ENCODE results near the gene FNDC3B. TPM values are rescaled to one million over a fixed set of nuclear protein-coding genes. Genes with fewer than 3 reads are reported as not detected.

Gene FNDC3B
- total and polyA plus RNA-seq, 2 of the 8 experiments (the other 6 are each of a cell fraction or from before 2014, with no cell fraction given): 14.1 to 44.4 TPM

DNA sequence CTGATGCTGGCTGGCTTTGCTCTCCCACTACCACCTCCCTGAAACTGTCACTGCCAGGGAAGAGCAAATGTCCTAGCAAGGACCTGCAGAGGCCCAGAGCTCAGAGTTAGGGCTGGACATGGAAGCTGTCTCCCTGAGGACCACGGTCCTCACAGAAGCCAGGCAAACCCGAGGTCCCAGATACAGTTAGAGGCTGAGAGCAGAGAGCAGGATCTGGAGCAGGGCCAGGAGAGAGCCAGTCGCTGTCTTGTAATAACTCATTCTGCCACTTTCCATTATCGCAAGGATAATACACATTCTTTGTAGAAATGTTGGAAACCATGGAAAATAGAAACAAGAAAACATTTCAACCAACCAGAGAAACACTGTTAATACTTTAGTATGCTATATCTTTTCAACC, 398.8 kb downstream of the FNDC3B start:
- ChIA-PET POLR2A (ENCODE audit: partially characterized antibody) (no interaction called here), CTCF (ENCODE audit: partially characterized antibody) (no interaction called here)
- H3K56ac ChIP-seq (replicated peaks; ENCODE audit: insufficient read length, low read depth, low read length): no peak overlapping the region
- no peak overlapping the region for H4K5ac ChIP-seq (ENCODE audit: insufficient read length, low read depth, low read length)
- 65% methylated on average over 4 of the region's 4 CpGs; no CpG with 5 or more reads in 1 of the 2 experiments for WGBS, 2 experiments (ENCODE audit: extremely low coverage in 1 of 2, insufficient coverage in 1 of 2, insufficient read length in 1 of 2, insufficient replicate concordance in 2 of 2, low coverage in 1 of 2, low lambda C conversion rate in 2 of 2, missing lambda C conversion rate in 1 of 2)
- no peak overlapping the region for H3K14ac ChIP-seq (ENCODE audit: insufficient read length)
- no peak overlapping the region for H2BK20ac ChIP-seq (ENCODE audit: low read length)
- H3K4ac ChIP-seq (replicated peaks; ENCODE audit: insufficient read length, low read depth, low read length): no peak overlapping the region
- no peaks in the 10 kb centered on the region for H3K79me1 ChIP-seq (ENCODE audit: low read depth, low read length)
- no peaks in the 10 kb centered on the region for H3K36me3 ChIP-seq (ENCODE audit: control insufficient read depth in 2 of 4, insufficient read depth in 4 of 4, low read length in 3 of 4)
- H2BK12ac ChIP-seq (ENCODE audit: low read depth, low read length): no peak overlapping the region
- H3K79me2 ChIP-seq (ENCODE audit: control insufficient read depth in 1 of 2, insufficient read depth in 2 of 2, low read length in 2 of 2): no peaks in the 10 kb centered on the region
- no peak overlapping the region for H2AK5ac ChIP-seq (ENCODE audit: low read depth, low read length)
- no peak for DNase-seq (ENCODE audit: low read depth in 1 of 2, low spot score in 2 of 2)
- TF ChIP-seq EZH2 (IDR thresholded peaks at IDR 0.05; ENCODE audit: low read depth, low read length, severe bottlenecking): no peak
- TF ChIP-seq SAP30 (IDR thresholded peaks at IDR 0.05; ENCODE audit: insufficient read depth, insufficient replicate concordance, low read length): no peak
- no peak for TF ChIP-seq TCF12 (IDR thresholded peaks at IDR 0.05; ENCODE audit: low read depth, low read length)
- no peak for TF ChIP-seq SUZ12 (IDR thresholded peaks at IDR 0.05; ENCODE audit: low read length)
- TF ChIP-seq NRF1 (IDR thresholded peaks at IDR 0.05; ENCODE audit: low read depth, low read length): no peak
- H3K23me2 ChIP-seq (ENCODE audit: low read depth, low read length): no peaks in the 10 kb centered on the region
- no peak overlapping the region for H4K8ac ChIP-seq (ENCODE audit: extremely low read depth, insufficient read depth, low read length)
- H4K91ac ChIP-seq (replicated peaks; ENCODE audit: insufficient read length, low read length): no peak overlapping the region
- no peaks in the 10 kb centered on the region for H3K4me1 ChIP-seq (replicated peaks in 1 of 4; ENCODE audit: control insufficient read depth in 3 of 4, insufficient read depth in 4 of 4, low read length in 3 of 4)
- no peak overlapping the region for H2BK120ac ChIP-seq (replicated peaks; ENCODE audit: low read depth, low read length)
- no peak overlapping the region for H3K4me3 ChIP-seq (ENCODE audit: extremely low read depth in 1 of 4, insufficient read depth in 2 of 4, low read depth in 3 of 4, low read length in 4 of 4)
- H3K27ac ChIP-seq (ENCODE audit: low read depth, low read length): no peak overlapping the region
- H3K4me2 ChIP-seq (ENCODE audit: insufficient read depth in 1 of 2, low read depth in 2 of 2, low read length in 2 of 2): no peak overlapping the region
- no peak overlapping the region for H3K23ac ChIP-seq (ENCODE audit: insufficient read length)
- no peak overlapping the region for H2BK15ac ChIP-seq (ENCODE audit: low read length)
- no peak overlapping the region for H3K18ac ChIP-seq (ENCODE audit: extremely low read depth, low read length)
- H3K27me3 ChIP-seq (replicated peaks in 1 of 4; ENCODE audit: control insufficient read depth in 3 of 4, extremely low read depth in 1 of 4, insufficient read depth in 3 of 4, low read length in 3 of 4): no peaks in the 10 kb centered on the region
- no peaks in the 10 kb centered on the region for H3K9me3 ChIP-seq (ENCODE audit: insufficient read depth in 2 of 2, low read depth in 1 of 2, low read length in 1 of 2)
- no peak overlapping the region for H2BK5ac ChIP-seq (ENCODE audit: low read depth, low read length)
- no peak overlapping the region for H2AFZ ChIP-seq (ENCODE audit: low read length)
- no peak for FAIRE-seq
- no peak overlapping the region for H3K9ac ChIP-seq (replicated peaks in 1 of 4; ENCODE audit: extremely low read depth in 1 of 4, low read depth in 3 of 4, low read length in 3 of 4)
- H4K20me1 ChIP-seq (replicated peaks in 1 of 2; ENCODE audit: control insufficient read depth in 1 of 2, insufficient read depth in 2 of 2, low read length in 2 of 2): no peaks in the 10 kb centered on the region
